HCT116 (cell line): Measurements from ENCODE around the gene GRIA1. TPM values are rescaled to one million over a fixed set of nuclear protein-coding genes. Genes with fewer than 3 reads are reported as not detected.
"Not testable (repeated sequence)": the region's sequence is repeated elsewhere in the genome, so short reads cannot be mapped to it uniquely, and the experiment has no call there.

Experiments used
- ATAC-seq: fragments of 200-7000 bp; cut with Tn5 transposase; 2 replicates; pipeline ENCODE4 v1.9.1; 2020; ENCODE audit warnings: mild to moderate bottlenecking, moderate library complexity
- BruUV-seq: library from RNA; stranded (reverse); fragments of 400-500 nt; replicated peaks from 2 replicates; lab custom pipeline; 2021; lab: Mats Ljungman, UMichigan
- CTCF ChIA-PET: fragments of 300-600 bp; sonication (Branson Sonifier 250); formaldehyde crosslinking; loops from one replicate; lab custom pipeline; 2021; ENCODE audit warnings: antibody characterized with exemption; lab: Charles Lee
- POLR2A ChIA-PET: fragments of 300-600, 350-600 bp; sonication (Branson Sonifier 250); formaldehyde crosslinking; loops from one replicate; lab custom pipeline; 2021; ENCODE audit warnings: antibody characterized with exemption; lab: Charles Lee
- RAD21 ChIA-PET, 2 experiments: fragments of 300-600 bp; sonication (Branson Sonifier 250); formaldehyde crosslinking; loops; one replicate each; lab custom pipeline; 2023; ENCODE audit warnings: low total read pairs in 2 of 2; ENCODE audit not compliant: uncharacterized antibody in 2 of 2, unreplicated experiment in 2 of 2, low non-redundant PET in 1 of 2; lab: Charles Lee
- DNase-seq: peaks from one replicate; pipeline ENCODE4 v3.0.0-alpha.2; 2010; ENCODE audit warnings: low read depth, low spot score
- H2AFZ ChIP-seq: fragments of 200-600 bp; shearing (Covaris generic), sonication (generic); 2 replicates; pipeline ENCODE4 v1.6.1; 2017; ENCODE audit warnings: low read depth, mixed run types, mixed read lengths, antibody characterized with exemption, low read length; ENCODE audit not compliant: poor library complexity, severe bottlenecking
- H3K27ac ChIP-seq: 2 replicates; pipeline ENCODE4 v1.5.1; 2012; ENCODE audit warnings: low read depth, low read length
- H3K27me3 ChIP-seq: fragments of 200-600 bp; sonication (generic); 2 replicates; pipeline ENCODE4 v1.6.1; 2016; ENCODE audit warnings: mixed run types, low read length, mixed read lengths; ENCODE audit not compliant: insufficient read depth
- H3K36me3 ChIP-seq, 2 experiments: fragments of 200-500 bp in 1 of 2; fragments of 200-600 bp in 1 of 2; sonication (Bioruptor generic) in 1 of 2; sonication (generic) in 1 of 2; 2 replicates each; pipeline versions ENCODE4 v1.5.1 to v1.6.1; 2014 to 2016; ENCODE audit warnings: low read length in 2 of 2, inconsistent platforms in 1 of 2, mixed read lengths in 1 of 2, mixed run types in 1 of 2; ENCODE audit not compliant: insufficient read depth in 2 of 2, control insufficient read depth in 1 of 2
- H3K4me1 ChIP-seq, 2 experiments: fragments of 200-600 bp in 1 of 2; sonication (generic) in 1 of 2; 2 replicates each; pipeline versions ENCODE4 v1.5.1 to v1.6.1; 2012 to 2017; ENCODE audit warnings: low read length in 2 of 2, inconsistent platforms in 1 of 2, mild to moderate bottlenecking in 1 of 2, mixed read lengths in 1 of 2, mixed run types in 1 of 2, moderate library complexity in 1 of 2; ENCODE audit not compliant: insufficient read depth in 2 of 2, control insufficient read depth in 1 of 2
- H3K4me2 ChIP-seq: fragments of 200-600 bp; sonication (generic); 2 replicates; pipeline ENCODE4 v1.6.1; 2017; ENCODE audit warnings: mixed run types, low read length, mixed read lengths
- H3K4me3 ChIP-seq, 2 experiments: fragments of 200-600 bp in 1 of 2; sonication (generic) in 1 of 2; replicated peaks in 1 of 2; 2 replicates each; pipeline ENCODE4 v1.5.1; 2011 to 2016; ENCODE audit warnings: low read length in 2 of 2, control low read depth in 1 of 2, low read depth in 1 of 2, mild to moderate bottlenecking in 1 of 2, mixed read lengths in 1 of 2, mixed run types in 1 of 2
- H3K79me2 ChIP-seq: fragments of 200-600 bp; sonication (generic); 2 replicates; pipeline ENCODE4 v1.6.1; 2017; ENCODE audit warnings: mild to moderate bottlenecking, mixed run types, low read length, moderate library complexity, mixed read lengths; ENCODE audit not compliant: insufficient read depth
- H3K9ac ChIP-seq: fragments of 200-600 bp; sonication (generic); 2 replicates; pipeline ENCODE4 v1.6.1; 2016; ENCODE audit warnings: low read length, mixed read lengths
- H3K9me2 ChIP-seq: fragments of 200-600 bp; sonication (generic), shearing (Covaris generic); 2 replicates; pipeline ENCODE4 v1.6.1; 2017; ENCODE audit warnings: mixed run types, mild to moderate bottlenecking, moderate library complexity; ENCODE audit not compliant: insufficient read depth
- H3K9me3 ChIP-seq, 2 experiments: fragments of 200-500 bp in 1 of 2; fragments of 200-600 bp in 1 of 2; sonication (Bioruptor generic) in 1 of 2; sonication (generic) in 1 of 2; 2 replicates each; pipeline ENCODE4 v1.6.1; 2014 to 2017; ENCODE audit warnings: low read length in 2 of 2, mixed read lengths in 2 of 2, inconsistent platforms in 1 of 2, low read depth in 1 of 2, mild to moderate bottlenecking in 1 of 2, mixed run types in 1 of 2, moderate library complexity in 1 of 2; ENCODE audit not compliant: control insufficient read depth in 1 of 2, insufficient read depth in 1 of 2
- H4K20me1 ChIP-seq: fragments of 200-600 bp; sonication (generic), shearing (Covaris generic); 2 replicates; pipeline ENCODE4 v1.6.1; 2017; ENCODE audit warnings: mixed run types, mild to moderate bottlenecking, moderate library complexity; ENCODE audit not compliant: insufficient read depth
- POLR2A ChIP-seq: IDR thresholded peaks from 2 replicates; pipeline ENCODE4 v1.7.0; 2011; ENCODE audit warnings: borderline replicate concordance; ENCODE audit not compliant: insufficient read depth, insufficient read length; ENCODE audit errors: extremely low read depth
- intact Hi-C: fragments of 100-400 bp; cut with micrococcal nuclease; formaldehyde crosslinking; loops from 2 replicates; pipeline ENCODE4 v1.10.0; 2022
- total RNA-seq: library from RNA; stranded (reverse); gene quantifications from one replicate; pipeline ENCODE4 v1.2.1, GENCODE V29; 2021; ENCODE audit not compliant: unreplicated experiment

GRIA1 gene
- total RNA-seq, 1 experiment from 2014 or later, result not detected

DNA sequence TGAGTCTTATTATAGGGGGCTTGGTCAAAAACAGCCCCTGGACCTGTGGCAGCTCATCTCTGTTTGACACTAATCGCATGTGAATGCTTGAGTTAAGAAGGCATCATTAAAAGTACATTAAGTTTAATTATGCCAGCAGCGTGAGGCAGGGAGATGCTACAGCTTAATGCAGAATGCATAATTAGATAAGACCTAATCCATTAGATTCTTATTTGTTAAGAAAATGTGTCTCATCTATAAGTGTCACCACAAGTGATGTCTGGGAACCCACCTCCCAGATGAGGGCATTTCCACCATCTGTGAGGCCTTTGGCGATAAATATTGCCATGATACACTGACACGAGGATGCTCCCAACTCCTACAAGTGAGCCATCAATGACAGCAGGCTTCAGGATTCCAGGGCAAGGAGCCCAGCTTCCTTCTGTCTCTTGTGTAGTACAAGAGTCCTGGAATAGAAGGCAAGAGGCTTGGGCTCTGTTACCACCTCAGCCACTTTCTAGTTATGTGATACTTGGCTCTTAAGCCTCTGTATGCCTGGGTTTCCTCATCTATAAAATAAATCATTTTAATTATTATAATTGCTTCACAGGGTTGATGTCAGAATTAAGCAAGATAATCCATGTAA, 345.5 kb downstream of the GRIA1 start:
- no peak for TF ChIP-seq POLR2A
- H3K4me2 ChIP-seq, result no peak overlapping the region
- ChIA-PET POLR2A (no interaction called here), RAD21 (no interaction called here), CTCF (no interaction called here)
- no peak overlapping the region for H3K9ac ChIP-seq
- BruUV-seq, result no TSS peak
- no peak overlapping the region for H2AFZ ChIP-seq
- no peaks in the 10 kb centered on the region for H3K36me3 ChIP-seq
- H3K9me2 ChIP-seq, result no peaks in the 10 kb centered on the region
- DNase-seq (no peak), ATAC-seq (no peak)
- H3K79me2 ChIP-seq, result no peaks in the 10 kb centered on the region
- H3K27me3 ChIP-seq, result no peaks in the 10 kb centered on the region
- H3K4me3 ChIP-seq, result no peak overlapping the region
- no peak overlapping the region for H3K27ac ChIP-seq
- no peaks in the 10 kb centered on the region for H3K4me1 ChIP-seq
- no peaks in the 10 kb centered on the region for H4K20me1 ChIP-seq
- H3K9me3 ChIP-seq, result no peaks in the 10 kb centered on the region
- intact Hi-C loops, result no loop called here

DNA sequence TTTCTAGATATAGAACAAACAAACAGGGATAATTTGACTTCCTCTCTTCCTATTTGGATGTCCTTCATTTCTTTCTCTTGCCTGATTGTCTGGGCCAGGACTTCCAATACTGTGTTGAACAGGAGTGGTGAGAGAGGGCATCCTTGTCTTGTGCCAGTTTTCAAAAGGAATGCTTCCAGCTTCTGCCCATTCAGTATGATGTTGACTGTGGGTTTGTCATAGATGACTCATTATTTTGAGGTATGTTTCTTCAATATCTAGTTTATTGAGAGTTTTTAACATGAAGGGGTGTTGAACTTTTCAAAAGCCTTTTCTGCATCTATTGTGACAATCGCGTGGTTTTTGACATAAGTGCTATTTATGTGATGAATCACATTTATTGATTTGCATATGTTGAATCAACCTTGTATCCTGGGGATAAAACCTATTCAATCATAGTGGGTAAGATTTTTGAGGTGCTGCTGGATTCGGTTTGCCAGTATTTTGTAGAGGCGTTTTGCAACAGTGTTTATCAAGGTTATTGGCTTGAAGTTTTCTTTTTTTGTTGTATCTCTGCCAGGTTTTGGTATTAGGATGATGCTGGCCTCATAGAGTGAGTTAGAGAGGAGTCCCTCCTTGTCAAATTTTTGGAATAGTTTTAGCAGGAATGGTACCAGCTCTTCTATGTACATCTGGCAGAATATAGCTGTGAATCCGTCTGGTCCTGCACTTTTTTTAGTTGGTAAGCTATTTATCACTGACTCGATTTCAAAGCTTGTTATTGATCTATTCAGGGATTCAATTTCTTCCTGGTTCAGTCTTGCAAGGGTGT, 359.0 kb downstream of the GRIA1 start:
- H3K79me2 ChIP-seq, H2AFZ ChIP-seq, POLR2A ChIA-PET, H3K4me1 ChIP-seq, H3K4me2 ChIP-seq, CTCF ChIA-PET, H3K9me2 ChIP-seq, H3K4me3 ChIP-seq, ATAC-seq, H3K9me3 ChIP-seq, DNase-seq, H3K27me3 ChIP-seq, H3K27ac ChIP-seq, BruUV-seq, H3K9ac ChIP-seq, RAD21 ChIA-PET, H3K36me3 ChIP-seq, H4K20me1 ChIP-seq: not testable (repeated sequence)
- intact Hi-C loops, result loop anchor here (10.0 kb wide), 1 partner anchor 95 kb away; no protein-coding TSS in a partner anchor
